Mucosa of gallbladder (tissue), 1 donor: ENCODE measurements around the gene F2. TPM values are rescaled to one million over a fixed set of nuclear protein-coding genes. Genes with fewer than 3 reads are reported as not detected.
"Not testable (repeated sequence)": the region's sequence is repeated elsewhere in the genome, so short reads cannot be mapped to it uniquely, and the experiment has no call there.

ENCODE experiments used
- DNase-seq: peaks from one replicate; pipeline ENCODE4 v3.0.0-alpha.2; 2020; ENCODE audit warnings: low spot score
- total RNA-seq: library from RNA; stranded (reverse); gene quantifications from one replicate; pipeline ENCODE4 v1.2.1, GENCODE V29; 2021
- donor health status: DM: no; HTN: no; CAD: no.

Gene F2
- total RNA-seq, 1 donor from 2014 or later: 21.4 TPM

GRCh38 chr11:46717825-46718154 is 1.2 kb upstream of the F2 start:
- DNase-seq: not testable (repeated sequence)

- DNase-seq: peak; percentile 36
Observed at GRCh38 chr11:46718155-46719019, 626 bp upstream of the F2 start.

- no peak for DNase-seq
Observed at GRCh38 chr11:46719543-46720218, 668 bp downstream of the F2 start.

- DNase-seq: no peak
Observed at GRCh38 chr11:46721286-46721685, 2.3 kb downstream of the F2 start.

- no peak for DNase-seq
Observed at GRCh38 chr11:46722566-46723358, 3.7 kb downstream of the F2 start.

- no peak for DNase-seq
Observed at GRCh38 chr11:46723359-46723680, 4.3 kb downstream of the F2 start.

GRCh38 chr11:46724088-46724487 is 5.1 kb downstream of the F2 start:
- DNase-seq: no peak

GRCh38 chr11:46725338-46726205 is 6.6 kb downstream of the F2 start:
- no peak for DNase-seq

- DNase-seq: no peak
Observed at GRCh38 chr11:46726206-46726862, 7.3 kb downstream of the F2 start.

GRCh38 chr11:46727952-46728658 is 9.1 kb downstream of the F2 start:
- no peak for DNase-seq

- no peak for DNase-seq
Observed at GRCh38 chr11:46728659-46729040, 9.6 kb downstream of the F2 start.

GRCh38 chr11:46729110-46730027 is 10.4 kb downstream of the F2 start:
- no peak for DNase-seq

GRCh38 chr11:46731545-46731944 is 12.5 kb downstream of the F2 start:
- no peak for DNase-seq

GRCh38 chr11:46733234-46733633 is 14.2 kb downstream of the F2 start:
- no peak for DNase-seq

GRCh38 chr11:46736146-46736545 is 17.1 kb downstream of the F2 start:
- DNase-seq: no peak

- no peak for DNase-seq
Observed at GRCh38 chr11:46736615-46737014, 17.6 kb downstream of the F2 start.

- no peak for DNase-seq
Observed at GRCh38 chr11:46737699-46738098, 18.7 kb downstream of the F2 start.

- DNase-seq: no peak
Observed at GRCh38 chr11:46738887-46739286, 19.9 kb downstream of the F2 start.
